Posterior cingulate gyrus (tissue), 11 donors: ENCODE data around the gene MTX1.
"Not testable (repeated sequence)": the region's sequence is repeated elsewhere in the genome, so short reads cannot be mapped to it uniquely, and the experiment has no call there.

Experiments
- DNase-seq, 10 donors: peaks; one replicate each; pipeline versions ENCODE4 v3.0.0 to v3.0.0-alpha.2; 2020 to 2021; ENCODE audit warnings: mixed read lengths in 3 of 10
- intact Hi-C: fragments of 100-400 bp; cut with DNase I; formaldehyde crosslinking; loops from one replicate; pipeline ENCODE4 v1.15.1; 2023

The MTX1 gene

DNA sequence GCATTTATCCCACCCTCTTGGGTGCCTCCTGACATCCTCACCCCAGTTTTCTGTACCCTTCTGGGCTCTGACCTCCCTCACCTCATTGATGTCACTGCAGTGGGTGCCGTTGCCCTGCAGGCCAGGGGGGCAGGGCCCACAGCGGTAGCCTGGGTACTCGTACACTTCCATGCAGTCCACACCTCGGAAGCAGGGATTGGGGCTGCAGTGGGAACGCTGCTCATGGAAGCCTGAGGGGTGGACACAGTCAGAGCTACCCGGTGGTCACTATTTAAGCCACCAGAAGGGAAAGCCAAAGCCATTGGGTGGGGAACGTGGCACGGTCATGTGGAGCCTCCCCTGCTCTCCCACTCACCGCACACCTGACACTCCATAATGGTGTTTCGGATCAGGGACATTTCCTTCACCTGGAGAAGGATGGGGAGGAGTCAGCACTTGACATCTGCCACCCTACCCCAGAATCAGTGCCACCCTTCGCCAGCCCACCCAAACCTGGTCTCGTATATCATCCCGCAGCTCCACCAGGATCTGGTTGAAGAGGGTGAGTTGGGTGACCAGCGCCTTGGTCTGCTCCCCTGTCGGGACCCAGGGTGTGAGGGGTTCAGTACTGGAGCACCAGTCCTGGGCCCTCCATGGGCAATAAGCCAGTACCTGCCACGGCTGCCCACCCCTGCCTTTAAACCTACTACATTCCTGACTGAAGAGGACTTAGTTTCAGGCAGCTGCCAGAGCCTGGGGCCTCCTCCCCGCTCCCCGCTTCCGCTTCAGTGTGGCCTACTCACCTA, 5.6 kb upstream of the MTX1 start:
- intact Hi-C loops = no loop called here
- DNase-seq = peak in 3 of 10 donors; percentile 47 to 79 (median 67)

DNA sequence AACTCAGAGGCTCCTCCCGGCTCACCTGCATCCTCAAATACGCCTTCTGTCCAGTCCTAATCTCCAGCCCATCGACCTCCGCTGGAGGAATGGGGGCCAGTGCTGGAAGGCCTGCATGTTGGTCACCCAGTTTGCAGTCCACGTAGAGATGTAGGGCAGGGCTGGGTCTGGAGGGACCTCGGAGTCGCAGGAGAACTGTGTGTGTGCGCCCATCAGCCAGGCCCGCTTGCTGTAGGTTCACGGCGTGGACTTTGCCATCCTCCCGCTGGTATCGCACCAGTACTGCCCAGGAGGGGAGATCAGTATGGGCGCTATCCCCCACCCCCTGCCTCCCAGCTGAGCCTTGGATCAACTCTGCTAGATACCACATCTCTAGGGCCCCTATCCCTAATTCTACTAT, 3.5 kb upstream of the MTX1 start:
- intact Hi-C loops = loop anchor here (5.0 kb wide), 1 partner anchor 37 kb away; a partner anchor contains a TSS
- DNase-seq = peak in 3 of 10 donors; percentile 51 to 74 (median 70)

DNA sequence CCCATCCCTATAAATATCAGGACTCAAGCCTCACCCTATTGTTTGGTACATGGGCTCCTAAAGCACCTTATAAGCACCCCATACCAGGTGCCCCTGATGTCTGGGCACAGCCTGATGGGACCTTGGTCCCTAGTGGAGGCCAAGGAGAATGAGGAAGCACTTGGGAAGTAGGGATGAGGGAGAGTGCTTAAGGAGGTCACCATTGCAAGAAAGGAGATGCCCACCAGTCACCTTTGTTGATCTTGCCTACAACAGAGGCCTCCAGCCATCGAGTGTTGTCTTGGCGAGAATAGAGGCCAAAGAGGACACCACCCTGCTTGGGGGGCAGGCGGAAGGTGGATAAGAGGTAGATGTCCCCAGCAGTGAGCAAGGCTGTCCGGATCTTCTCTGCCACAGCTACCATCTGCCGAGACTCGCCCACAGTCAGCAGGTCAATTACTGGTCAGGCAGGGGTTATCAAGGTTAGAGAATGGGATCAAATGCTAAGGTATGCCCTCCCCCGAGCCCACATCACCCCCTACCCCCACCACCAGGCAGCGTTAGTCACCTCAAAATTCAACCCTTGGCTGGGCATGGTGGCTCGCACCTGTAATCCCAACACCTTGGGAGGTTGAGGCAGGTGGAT, 2.4 kb upstream of the MTX1 start:
- intact Hi-C loops = loop anchor here (5.0 kb wide), 1 partner anchor 36 kb away; a partner anchor contains a TSS
- DNase-seq = peak in 2 of 10 donors; percentile 3 to 42

DNA sequence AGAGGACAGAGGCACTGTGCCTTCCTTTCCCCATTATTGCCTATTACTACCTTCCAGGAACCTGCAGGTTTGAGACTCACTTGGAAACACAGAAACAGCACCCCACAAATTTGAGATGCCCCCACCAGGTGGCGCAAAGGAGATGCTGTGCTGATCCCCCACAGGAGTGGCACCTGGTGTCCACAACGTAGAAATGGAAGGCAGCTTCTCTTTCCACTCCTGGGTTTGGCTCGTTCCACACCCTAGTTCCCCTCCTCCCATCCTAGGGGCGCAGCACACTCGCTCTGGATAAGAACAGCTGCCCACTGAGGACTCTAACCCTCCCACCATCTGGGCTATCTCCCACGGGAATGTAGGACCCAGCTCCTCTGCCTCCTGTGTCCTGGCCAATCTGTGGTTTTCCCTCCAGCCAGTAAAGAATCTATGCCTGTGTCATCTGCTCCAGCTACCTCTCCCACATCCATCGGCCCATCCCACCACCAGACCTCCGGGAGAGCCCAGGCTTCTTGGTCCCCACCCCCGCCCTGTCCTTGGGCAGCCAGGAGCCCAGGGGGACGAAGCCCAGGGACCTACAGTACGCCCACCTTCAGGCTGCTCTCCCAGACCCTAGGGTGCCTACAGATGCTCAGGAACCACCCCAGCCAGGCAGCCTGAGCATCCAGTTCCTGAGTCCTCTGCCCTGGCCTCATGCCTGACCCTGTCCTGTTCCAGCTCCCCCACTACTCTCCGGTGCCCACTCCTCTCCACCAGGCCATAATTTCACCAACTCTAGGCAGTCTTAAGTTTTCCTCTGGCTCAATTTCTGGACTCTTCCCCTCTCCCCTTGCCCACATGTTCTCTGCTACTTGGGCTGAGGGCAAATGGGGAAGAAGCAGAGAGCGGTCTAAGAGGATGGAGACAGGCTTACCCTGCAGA, 1.3 kb upstream of the MTX1 start:
- peak; percentile 69 to 96 (median 85) for DNase-seq

DNA sequence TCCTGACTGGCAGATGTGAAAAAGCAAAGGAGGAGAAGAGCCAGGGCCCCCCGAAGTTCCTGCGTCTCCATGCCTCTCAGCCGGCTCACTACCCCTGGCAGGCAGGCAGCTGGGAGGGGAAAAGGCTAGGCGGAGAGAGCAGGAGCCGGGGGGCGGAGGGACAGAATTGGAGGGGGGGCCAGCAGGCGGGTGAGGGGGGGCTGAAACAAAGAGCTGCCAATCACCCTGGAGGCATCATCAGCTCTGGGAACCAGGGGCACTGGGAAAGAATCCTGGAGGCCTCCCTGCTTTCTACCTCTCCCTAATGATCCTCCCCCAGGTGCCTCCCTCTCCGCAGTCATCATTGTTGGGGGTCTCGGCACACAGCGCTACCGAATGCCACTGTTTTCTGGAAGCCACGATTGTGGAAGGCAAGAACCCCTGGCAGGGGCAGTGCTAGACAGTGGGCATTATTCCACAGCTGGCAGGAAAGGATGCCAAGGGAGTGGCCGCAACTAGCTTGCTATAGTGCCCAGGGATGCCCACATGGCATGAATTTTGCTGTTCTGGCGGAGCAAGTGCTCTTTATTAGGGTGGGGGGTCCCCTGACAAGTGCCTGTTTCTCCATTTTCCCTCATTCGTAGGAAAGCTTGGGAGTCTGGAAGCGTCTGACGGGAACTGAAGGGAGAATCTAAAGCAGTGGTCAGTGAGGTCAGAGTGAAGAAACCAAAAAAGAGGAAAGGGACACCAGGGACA, 522 bp upstream of the MTX1 start, which contains the start of gene THBS3:
THBS3 (minus strand) TSS at position 92 of the 735 bp plus-strand sequence; CDS start at position 71, 21 bp downstream.
- intact Hi-C loops = loop anchor here (5.0 kb wide), 1 partner anchor 34 kb away; a partner anchor contains a TSS
- peak in 4 of 10 donors; percentile 42 to 87 (median 62) for DNase-seq

More for the DNA sequence above, 1.3 kb upstream of the MTX1 start:
- intact Hi-C loops = loop anchor here (5.0 kb wide), 1 partner anchor 35 kb away; a partner anchor contains a TSS

DNA sequence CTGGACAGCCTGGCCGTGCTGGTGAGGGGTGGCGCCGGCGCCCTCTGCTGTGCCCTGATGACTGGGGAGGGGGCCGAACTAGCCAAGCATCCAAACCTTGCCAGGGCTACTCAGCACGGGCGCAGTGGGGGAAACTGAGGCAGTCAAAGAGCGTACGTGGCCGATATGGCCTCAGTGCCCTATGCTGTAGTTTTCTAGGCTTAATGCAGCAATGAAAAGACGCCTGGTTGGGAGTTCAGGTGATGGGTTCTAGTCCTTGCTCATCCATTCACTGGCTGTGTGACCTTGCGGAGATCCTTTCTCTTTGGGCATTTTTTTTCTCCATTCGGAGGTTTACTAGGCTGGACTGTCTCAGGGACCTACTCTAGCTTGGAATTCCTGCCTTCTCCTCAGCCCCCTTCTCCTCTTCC, 822 bp downstream of the MTX1 start:
- DNase-seq = no peak
- intact Hi-C loops = loop anchor here (5.0 kb wide), 1 partner anchor 33 kb away; a partner anchor contains a TSS

DNA sequence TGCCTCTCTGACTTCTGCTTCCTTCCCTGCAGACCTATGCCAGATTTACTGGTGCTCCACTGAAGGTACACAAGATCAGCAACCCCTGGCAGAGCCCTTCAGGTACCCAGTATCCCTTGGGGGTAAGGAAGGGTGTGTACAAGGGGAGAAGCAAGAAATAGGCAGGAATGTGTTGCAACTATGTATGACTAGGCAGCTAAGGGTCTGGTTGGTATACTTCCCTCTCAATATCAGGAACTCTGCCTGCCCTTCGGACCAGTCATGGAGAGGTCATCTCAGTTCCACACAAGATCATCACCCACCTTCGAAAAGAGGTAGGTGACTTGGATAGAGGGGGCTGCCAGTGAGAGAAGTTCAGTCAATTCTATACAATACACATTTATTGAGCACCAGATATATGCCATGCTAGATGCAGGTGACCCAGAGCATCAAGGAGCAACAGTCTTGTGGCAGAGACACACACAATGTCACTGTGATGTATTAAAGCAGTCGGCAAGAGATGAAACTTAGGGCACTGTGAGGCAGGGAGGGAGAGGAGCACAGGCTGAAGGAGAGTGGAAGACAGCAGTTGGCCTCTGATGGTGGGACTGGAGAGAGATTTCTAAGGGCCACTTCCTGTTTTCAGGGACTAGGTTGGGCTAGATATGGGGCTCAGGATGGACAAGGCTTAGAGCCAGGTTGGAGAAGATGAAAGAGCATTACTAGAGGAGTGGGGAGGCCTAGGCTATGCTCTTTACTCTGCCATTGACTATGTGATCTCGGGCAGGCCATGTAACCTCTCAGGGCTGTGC, 2.0 kb downstream of the MTX1 start:
- DNase-seq = peak in 1 of 10 donors; percentile 27

DNA sequence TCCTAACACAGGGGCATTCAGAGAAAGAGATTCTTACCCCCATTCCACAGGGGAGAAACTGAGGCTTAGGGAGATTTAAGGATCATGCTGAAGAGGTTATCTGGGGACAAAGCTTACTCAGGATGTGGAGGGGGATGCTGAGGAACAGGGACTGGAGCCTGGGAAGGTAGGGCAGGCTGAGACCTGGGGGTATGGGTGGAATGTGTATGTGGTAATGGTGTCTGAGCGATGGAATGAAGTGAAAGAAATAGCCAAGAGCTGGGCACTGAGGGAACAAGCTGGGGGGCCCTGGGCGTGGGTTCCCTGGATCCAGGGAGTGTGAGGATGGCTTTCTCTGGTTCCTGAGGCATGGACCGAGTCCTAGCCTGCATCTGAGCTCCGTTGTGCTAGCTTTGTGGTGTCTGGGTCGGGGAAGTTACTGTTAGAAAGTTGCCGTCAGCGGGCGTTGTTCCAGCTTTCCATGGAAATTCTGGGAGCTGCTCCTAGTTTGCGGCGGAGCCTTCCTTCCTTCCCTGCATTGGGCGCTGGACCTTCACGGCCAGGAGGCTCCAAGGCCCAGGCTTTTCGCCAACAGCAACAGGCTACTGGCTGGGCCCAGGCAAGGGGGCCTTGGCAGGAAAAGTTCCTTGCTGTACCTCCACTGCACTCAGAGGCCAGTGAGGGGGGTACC, 3.0 kb downstream of the MTX1 start:
- DNase-seq, intact Hi-C loops: not testable (repeated sequence)

More for the DNA sequence above, 2.0 kb downstream of the MTX1 start:
- intact Hi-C loops = no loop called here

DNA sequence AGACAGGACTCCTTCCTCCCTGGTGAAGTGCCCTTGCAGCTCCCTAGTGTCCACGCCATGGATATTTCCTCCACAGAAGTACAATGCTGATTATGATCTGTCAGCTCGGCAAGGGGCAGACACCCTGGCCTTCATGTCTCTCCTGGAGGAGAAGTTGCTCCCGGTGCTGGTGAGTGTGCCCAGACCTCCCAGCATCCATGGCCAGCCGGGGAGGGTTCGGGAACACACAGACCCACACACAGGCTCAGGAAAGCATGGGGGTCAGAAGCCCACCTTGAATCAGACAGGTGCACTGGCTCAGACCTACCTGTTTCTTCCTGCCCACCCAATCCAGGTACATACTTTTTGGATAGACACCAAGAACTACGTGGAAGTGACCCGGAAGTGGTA, 3.6 kb downstream of the MTX1 start:
- DNase-seq, intact Hi-C loops: not testable (repeated sequence)

DNA sequence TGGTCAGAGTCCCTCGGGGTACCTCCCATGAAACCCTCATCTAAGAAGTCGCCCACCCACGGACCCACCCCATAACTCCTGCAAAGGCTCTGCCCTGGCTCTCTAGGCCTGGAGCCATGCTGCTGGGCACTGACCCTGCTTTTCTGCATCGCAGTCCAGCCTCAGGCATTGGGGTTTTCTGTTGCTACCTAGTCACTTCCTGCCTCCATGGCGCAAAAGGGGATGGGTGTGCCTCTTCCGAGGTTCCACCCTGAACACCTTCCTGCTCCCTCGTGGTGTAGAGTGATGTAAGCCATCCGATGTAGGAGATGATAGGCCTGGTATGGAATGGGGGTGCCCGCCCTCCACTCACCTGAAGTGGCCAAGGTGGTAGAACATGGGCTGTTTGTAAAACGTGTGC, 6.2 kb downstream of the MTX1 start:
- intact Hi-C loops, DNase-seq: not testable (repeated sequence)

DNA sequence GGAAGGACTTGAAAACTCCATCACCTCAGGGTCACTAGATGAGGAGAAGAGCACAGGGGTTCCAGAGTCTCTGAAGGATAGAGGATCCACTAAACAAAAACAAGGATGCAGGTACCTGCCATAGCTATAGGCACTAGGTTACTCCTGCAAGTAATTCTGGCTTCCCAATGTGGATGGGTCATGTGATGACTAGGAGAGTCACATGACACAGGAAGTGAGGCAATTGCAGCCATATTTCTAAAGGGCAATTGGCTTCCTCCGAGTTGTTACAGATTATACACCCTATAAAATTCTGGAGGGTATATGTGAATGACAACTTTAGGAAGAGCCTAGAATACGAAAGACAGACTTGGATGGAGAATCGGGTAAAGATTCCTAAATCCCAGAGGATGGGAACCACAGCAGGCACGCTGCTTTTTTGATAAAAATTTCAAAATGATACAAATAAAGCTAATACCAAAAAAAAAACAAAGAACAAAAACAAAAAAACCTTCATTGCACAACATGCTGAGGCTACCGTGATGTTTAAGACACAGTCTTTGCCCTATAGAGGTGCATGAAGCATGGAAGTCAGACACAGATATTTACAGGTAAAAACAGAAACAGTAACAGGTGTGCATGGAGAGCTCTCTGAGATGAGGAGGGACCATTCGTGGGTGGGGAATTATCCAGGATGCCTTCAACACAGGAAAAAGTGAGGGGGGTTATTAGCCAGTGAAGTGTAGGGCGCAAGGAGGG, 10.5 kb downstream of the MTX1 start:
- peak in 5 of 10 donors; percentile 66 to 90 (median 68) for DNase-seq
- intact Hi-C loops = loop anchor here (1.0 kb wide), 1 partner anchor 22 kb away; a partner anchor contains a TSS

DNA sequence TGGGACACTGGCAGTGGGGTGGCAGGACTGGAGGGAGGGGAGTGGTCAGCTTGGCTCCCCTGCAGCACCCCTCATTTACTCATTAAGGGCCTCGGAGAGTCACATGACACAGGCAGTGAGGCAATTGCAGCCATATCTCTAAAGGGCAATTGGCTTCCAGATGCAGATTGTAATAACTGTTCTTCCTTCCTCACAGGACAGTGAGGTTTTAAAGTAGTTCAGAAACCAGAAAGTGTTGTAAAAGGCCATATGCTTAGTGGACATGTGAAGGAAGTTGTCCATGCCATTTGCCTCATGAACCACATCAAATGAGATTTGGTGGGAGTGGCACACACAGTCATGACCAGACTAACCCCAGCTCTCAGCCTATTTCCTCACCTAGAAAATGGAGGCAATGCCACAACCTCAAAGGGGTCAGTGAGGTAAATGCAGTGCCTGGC, 11.1 kb downstream of the MTX1 start:
- intact Hi-C loops = loop anchor here (1.0 kb wide), 1 partner anchor 22 kb away; a partner anchor contains a TSS
- DNase-seq = peak in 6 of 10 donors; percentile 53 to 94 (median 62)

DNA sequence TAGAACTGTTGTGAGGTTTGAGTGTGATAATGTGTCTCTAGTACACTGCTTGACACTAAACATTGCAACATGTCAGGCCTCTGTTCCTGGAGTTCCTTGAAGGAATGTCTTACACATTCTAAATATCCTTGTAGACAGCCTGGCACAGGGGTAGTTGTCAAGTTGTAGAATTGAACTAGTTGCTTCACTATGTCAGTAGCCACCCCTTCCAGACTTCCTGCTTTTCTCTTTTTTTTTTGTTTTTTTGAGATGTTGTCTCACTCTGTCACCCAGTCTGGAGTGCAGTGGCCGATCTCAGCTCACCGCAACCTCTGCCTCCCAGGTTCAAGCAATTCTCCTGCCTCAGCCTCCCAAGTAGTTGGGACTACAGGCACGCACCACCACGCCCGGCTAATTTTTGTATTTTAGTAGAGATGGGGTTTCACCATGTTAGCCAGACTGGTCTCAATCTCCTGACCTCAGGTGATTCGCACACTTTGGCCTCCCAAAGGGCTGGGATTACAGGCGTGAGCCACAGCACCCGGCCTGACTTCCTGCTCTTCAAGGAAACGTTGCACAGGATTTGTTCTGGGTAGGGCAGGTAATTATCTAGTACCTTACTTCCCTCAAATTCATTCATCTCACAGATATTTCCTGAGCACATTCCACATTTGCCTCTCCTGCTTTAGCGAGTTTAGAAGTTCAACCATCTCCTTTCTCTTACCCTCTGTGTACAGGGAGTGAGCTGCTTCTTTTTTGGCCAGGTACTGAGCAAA, 11.9 kb downstream of the MTX1 start:
- intact Hi-C loops, DNase-seq: not testable (repeated sequence)

DNA sequence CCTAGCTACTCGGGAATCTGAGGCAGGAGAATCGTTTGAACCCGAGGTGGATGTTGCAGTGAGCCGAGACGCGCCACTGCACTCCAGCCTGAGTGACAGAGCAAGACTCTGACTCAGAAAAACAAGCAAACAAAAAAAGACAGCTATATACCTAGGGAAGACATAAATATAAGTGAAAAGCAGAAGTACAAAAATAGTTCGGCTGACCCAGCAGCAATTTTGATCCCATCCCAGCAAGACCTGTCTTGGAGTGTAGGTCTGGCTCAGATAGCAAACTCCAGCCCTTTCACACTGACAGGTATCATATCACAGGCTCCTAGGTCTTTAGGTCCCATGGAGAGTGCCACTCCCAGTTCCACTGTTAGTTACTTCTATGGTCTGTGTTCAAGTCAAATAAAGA, 14.6 kb downstream of the MTX1 start:
- intact Hi-C loops = no loop called here
- DNase-seq = no peak

DNA sequence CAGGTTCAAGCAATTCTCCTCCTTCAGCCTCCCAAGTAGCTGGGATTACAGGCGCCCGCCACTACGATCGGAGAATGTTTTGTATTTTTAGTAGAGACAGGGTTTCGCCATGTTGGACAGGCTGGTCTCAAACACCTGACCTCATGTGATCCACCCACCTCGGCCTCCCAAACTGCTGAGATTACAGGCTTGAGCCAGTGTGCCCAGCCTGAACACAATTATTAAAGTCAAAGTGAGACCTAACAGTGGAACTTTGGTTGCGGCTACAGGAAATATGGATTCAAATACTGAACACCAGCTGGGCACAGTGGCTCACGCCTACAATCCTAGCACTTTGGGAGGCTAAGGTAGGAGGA, 16.9 kb downstream of the MTX1 start:
- intact Hi-C loops, DNase-seq: not testable (repeated sequence)

DNA sequence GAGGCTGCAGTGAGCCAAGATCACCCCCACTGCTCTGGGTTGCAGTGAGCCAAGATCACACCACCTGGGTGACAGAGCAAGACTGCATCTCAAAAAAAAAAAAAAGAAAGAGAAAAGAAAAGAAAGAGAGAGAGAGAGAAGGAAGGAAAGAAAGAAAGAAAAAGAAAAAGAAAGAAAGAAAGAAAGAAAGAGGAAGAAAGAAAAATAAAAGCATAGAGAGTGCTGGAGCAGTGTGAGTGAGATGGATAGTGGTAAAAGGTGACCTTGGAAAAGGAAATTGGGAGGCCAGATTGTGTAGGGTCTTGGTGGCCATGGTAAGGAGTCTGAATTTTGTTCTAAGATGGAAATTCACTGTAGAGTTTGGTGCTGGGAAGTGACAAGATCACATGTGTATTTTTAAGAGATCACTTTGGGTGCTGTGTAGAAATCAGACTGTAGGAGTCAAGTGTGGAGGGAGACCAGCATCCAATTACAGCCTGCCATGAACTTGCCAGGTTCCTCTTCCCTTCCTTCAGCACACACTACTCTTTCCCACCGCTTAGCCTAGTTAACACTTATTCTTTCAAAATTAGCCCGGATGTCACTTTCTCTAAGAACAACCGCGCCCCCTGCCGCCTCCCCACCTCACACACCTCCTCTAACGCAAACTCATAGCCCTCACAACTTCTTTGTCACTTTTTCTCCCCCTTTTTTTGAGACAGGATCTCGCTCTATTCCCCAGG, 17.9 kb downstream of the MTX1 start:
- DNase-seq = peak in 8 of 10 donors; percentile 51 to 92 (median 64)
- intact Hi-C loops = no loop called here
